ENCODE data around the gene KLF15. TPM values are rescaled to one million over a fixed set of nuclear protein-coding genes. Genes with fewer than 3 reads are reported as not detected.

Gene KLF15
- total and polyA plus RNA-seq, 2 donors = 1.6 to 57.3 TPM

DNA sequence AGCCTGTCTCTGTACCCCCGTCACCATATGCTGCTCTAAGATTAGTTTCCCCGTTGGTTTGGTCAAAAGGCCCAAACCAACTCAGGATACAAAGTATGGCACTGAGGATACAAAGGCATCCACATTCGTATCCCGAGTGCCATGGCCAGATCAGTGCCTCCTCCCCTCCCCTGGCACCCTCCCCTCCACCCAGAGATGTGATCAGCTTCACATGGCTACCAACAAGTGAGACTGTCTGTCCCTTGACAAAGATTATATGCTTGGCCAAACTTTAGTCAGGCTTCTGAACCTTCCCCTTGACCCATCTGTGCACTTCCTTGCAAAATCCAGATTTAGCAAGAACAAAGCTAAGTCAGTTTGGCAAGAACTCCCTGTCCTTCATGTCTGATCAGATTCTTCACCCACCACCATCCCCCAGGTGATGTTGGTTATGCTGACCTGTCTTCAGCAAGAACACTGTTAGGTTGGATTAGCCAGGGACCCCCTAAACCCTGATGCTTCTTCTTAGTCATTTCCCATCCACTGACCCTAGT lies 61.7 kb downstream of the KLF15 start:
- no peak overlapping the region for H3K27ac ChIP-seq (ENCODE audit: low read depth)
- DNase-seq (ENCODE audit: extremely low spot score) = no peak
- 90% methylated on average over 4 of the region's 4 CpGs for WGBS
- H3K4me3 ChIP-seq (ENCODE audit: low read depth, low read length) = no peak overlapping the region
- H3K4me1 ChIP-seq (ENCODE audit: insufficient read depth) = no peaks in the 10 kb centered on the region
- H3K36me3 ChIP-seq (ENCODE audit: insufficient read depth) = no peaks in the 10 kb centered on the region

DNA sequence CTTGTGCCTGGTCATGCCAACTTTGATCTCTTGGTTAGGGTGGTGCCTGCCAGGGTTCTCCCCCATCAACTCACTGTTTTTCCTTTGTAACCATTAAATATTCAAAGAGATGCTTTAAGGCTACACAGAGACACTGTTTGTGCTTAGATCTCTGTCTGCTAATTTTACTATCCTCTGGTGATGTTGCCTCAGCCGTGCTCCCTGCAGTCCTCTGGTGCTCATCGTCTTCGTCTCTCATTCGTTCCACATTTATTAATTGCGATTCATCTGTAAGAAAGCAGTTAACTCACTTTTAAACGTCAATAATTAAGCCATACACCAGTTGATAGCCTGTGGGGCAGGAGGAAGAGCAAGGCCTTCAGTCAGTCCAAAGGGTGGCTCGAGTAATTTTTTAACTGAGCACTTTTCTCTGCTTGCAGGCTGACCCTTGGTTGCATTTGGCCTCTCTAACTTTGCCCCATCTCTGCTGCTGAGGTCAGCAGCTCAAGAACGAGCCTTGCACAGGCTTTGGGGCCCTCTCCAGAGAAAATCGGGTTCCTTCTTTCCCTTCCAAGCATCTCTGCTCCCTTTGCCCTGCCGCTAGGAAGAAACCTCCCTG lies 62.9 kb downstream of the KLF15 start:
- H3K4me3 ChIP-seq (ENCODE audit: low read depth, low read length) = no peak overlapping the region
- no peaks in the 10 kb centered on the region for H3K4me1 ChIP-seq (ENCODE audit: insufficient read depth)
- 82% methylated on average over 10 of the region's 10 CpGs for WGBS
- H3K36me3 ChIP-seq (ENCODE audit: insufficient read depth) = no peaks in the 10 kb centered on the region
- no peak overlapping the region for H3K27ac ChIP-seq (ENCODE audit: low read depth)
- no peak for DNase-seq (ENCODE audit: extremely low spot score)

DNA sequence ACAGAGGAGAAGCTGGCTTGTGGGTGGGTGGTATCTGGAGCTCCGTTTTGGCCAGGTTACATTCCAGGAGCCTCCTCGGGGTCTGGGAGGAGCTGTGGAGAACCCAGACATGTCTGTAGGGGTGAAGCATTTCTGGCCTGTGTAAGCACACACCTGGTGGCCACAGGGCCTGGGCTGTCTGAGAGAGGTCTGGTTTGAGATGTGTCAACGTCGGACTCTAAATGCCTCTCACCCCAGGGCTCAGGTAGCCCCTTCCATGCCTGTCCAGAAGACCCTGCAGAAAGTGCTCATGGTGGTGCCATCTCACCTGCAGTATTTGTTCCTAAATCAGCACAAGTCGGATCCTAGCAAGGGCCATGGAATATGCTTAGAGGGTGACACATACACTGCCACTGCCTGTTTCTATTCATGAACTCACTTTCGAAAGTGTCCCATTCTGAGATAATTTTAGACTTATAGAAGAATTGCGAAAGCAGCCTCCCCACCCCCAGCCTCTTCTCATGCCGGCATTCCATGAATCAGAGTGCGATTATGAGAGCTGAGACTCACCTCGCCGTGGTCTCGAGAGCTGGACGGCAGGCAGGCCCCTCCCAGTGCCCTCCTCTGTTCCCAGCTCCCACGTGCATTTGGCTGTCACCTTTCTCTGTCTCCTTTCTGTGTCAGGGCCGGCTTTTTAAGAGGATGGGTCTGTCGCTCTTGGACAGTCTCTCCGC lies 63.7 kb downstream of the KLF15 start:
- H3K36me3 ChIP-seq (ENCODE audit: insufficient read depth) = no peaks in the 10 kb centered on the region

More for the DNA sequence above, 63.7 kb downstream of the KLF15 start:
- H3K27ac ChIP-seq (ENCODE audit: low read depth) = no peak overlapping the region
- no peak overlapping the region for H3K4me3 ChIP-seq (ENCODE audit: low read depth, low read length)
- DNase-seq (ENCODE audit: extremely low spot score) = no peak
- no peaks in the 10 kb centered on the region for H3K4me1 ChIP-seq (ENCODE audit: insufficient read depth)
- WGBS = 75% methylated on average over 17 of the region's 17 CpGs

Other genes starting within 250 kb of the KLF15 start
- gene ALDH1L1, start 176.8 kb downstream of the KLF15 start, total RNA-seq = 11.5 TPM
- 24.0 TPM for gene ALDH1L1, start 176.8 kb downstream of the KLF15 start, polyA plus RNA-seq
- not detected for gene CFAP100, start 37.5 kb upstream of the KLF15 start, total RNA-seq
- not detected for gene CFAP100, start 37.5 kb upstream of the KLF15 start, polyA plus RNA-seq
- 26.2 TPM for gene ZXDC, start 118.5 kb upstream of the KLF15 start, total RNA-seq
- 16.4 TPM for gene ZXDC, start 118.5 kb upstream of the KLF15 start, polyA plus RNA-seq
- gene UROC1, start 160.4 kb upstream of the KLF15 start, total RNA-seq = not detected
- 0.03 TPM for gene UROC1, start 160.4 kb upstream of the KLF15 start, polyA plus RNA-seq
- gene CHST13, start 166.7 kb upstream of the KLF15 start, total RNA-seq = 0.32 TPM
- 0.24 TPM for gene CHST13, start 166.7 kb upstream of the KLF15 start, polyA plus RNA-seq
- gene C3orf22, start 201.5 kb upstream of the KLF15 start, total RNA-seq = not detected
- gene C3orf22, start 201.5 kb upstream of the KLF15 start, polyA plus RNA-seq = not detected